NOMO-1 treated with DMSO at 0.1 percent for 48 hours (cell line): Measurements from ENCODE around the gene HPSE2.
"Not testable (repeated sequence)": the region's sequence is repeated elsewhere in the genome, so short reads cannot be mapped to it uniquely, and the experiment has no call there.

ENCODE experiments used
- DNase-seq: peaks from one replicate; lab custom pipeline; 2025; ENCODE audit not compliant: unreplicated experiment; lab: John Stamatoyannopoulos, UW

The HPSE2 gene

DNA sequence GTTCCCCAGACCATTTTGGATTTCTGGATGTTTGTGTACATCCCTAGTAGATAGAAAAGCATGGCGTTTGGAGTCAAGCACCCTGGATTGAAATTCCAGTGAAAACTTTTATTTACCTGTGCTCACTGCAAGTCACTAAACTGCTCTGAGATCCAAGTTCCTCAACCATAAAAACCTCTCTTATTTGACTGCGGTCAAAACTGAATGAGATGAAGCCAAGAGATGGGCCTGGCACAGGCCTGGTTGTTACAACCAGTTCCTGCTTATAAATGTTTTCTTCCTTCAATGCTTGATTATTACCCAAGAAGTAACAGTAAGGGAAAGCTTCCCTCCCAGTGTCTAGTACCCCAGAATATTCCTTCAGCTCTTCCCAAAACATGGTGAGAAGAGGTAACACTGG is 718.0 kb downstream of the HPSE2 start:
- no peak for DNase-seq

DNA sequence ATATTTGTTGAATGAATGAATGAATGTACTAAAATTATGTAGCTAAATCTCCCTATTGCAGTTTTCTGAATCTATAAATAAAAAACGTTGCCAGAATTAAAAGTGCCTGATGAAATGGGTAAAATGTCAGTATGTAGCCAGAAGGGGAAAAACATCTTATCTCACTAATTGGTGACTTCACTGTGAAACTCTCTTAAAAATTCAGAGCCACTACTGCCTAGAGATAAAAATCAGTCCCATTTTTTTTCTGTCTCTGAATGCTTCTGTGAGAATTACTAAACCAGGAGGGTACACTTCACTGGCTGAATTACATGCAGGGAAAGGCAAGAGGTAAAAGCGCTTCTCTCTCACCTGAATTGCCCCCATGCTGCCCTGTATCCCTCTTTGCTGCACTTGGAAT is 719.3 kb downstream of the HPSE2 start:
- DNase-seq: no peak

- DNase-seq: no peak
Measured at GRCh38 chr10:98513704-98514103, 721.9 kb downstream of the HPSE2 start.

GRCh38 chr10:98511876-98512275 is 723.8 kb downstream of the HPSE2 start:
- DNase-seq: no peak

- no peak for DNase-seq
Measured at GRCh38 chr10:98510412-98510995, 725.1 kb downstream of the HPSE2 start.

DNA sequence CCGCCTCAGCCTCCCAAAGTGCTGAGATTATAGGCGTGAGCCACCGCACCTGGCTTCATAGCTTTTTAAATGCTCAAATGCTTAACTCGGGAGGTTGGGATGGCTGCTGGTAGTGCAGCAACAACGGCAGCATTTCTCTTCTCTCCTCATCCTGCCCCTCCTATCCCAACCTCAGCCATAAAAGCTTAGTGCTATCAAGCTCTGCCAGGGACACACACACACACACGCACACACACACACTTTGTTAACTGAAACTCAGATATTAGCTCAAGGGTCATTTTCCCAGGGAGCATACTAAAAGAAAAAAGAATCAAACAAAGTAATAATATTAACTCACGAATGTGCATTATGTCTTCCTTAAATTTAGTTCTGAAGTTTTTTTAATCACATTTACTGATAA is 725.9 kb downstream of the HPSE2 start:
- DNase-seq: no peak

DNA sequence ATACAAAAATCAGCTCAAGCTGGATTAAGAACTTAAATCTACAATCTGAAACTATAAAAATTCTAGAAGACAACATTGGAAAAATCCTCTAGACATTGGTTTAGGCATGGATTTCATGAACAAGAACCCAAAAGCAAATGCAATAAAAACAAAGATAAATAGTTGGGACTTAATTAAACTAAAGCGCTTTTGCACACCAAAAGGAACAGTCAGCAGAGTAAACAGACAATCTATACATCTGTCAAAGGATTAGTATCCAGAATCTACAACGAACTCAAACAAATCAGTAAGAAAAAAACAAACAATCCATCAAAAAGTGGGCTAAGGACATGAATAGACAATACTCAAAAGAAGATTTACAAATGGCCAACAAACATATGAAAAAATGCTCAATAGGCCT is 733.1 kb downstream of the HPSE2 start:
- not testable (repeated sequence) for DNase-seq

GRCh38 chr10:98492763-98493162 is 742.9 kb downstream of the HPSE2 start:
- no peak for DNase-seq

- DNase-seq: no peak
Measured at GRCh38 chr10:98489561-98490481, 745.8 kb downstream of the HPSE2 start.

DNA sequence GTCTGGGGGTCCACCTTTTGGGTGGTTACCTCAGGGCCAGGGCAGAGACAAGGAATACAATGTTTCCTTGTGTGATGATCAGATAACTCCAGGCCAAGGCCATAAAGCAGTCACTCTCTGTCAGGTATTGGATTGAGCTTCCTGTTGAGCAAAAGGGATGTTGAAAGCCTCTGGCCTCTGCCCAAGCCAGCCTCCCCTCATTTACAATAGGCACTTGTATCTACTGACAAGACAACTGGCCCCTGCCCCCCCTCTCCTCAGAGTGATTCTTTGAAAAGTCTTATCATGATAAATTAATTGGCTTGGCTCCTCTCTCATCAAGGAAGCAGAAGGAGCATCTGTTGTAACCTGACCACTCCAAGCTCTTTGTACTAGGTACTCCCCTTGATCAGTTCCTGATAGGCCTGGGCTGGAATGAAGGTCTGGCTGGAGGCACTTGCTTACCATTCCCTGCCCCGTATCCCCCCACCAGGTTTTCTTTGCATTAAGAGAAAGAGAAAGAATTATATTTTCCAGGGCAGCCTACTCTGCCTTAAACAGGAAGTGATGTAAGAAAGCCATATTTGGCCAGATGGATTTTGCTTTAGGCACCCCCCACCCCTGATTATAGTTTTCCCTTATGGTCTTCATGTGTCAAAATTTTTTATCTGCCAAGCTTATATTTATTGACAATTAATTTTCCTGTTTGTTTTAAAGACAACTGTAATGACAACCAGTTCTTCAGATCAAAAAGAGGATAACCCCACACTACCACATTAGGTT is 746.8 kb downstream of the HPSE2 start:
- DNase-seq: no peak

GRCh38 chr10:98487649-98488048 is 748.0 kb downstream of the HPSE2 start:
- no peak for DNase-seq

DNA sequence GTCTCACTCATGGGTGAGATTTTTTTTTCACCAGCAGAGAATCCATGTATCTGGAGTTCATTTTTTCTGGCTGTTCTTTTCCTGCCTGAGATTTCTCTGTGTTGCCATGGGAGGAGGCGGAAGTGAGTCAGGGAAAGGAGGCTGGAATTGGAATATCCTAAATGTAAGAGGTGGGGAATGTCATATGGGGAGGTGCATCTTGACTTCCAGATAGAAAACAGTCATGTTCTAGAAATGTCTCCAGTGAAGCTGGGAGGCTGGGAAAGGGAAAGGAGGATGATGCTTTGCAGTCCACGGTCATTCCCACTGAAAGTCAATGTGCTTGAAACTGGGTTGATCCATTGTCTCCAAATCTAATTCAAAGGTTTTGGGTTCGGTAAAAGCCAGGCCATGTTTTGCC is 749.2 kb downstream of the HPSE2 start:
- no peak for DNase-seq

DNA sequence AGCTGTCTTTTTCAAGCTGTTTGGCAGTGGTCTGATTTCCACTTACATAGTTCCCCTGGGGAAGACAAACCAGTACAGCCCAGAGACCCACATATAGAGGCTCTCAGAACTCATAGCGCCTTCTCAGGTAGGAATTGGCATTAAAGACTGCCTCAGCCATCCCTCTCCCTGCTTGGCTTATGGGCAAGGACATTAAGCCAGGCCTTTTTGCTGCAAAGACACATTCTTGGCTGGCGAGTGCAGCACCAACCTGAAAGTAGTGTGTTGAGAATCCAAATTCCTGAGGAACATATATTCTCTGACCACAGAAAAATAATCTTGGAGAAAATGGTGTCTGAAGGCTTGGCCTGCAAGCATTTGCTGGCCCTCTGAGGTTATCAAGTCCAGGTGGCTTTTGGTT is 749.7 kb downstream of the HPSE2 start:
- no peak for DNase-seq

DNA sequence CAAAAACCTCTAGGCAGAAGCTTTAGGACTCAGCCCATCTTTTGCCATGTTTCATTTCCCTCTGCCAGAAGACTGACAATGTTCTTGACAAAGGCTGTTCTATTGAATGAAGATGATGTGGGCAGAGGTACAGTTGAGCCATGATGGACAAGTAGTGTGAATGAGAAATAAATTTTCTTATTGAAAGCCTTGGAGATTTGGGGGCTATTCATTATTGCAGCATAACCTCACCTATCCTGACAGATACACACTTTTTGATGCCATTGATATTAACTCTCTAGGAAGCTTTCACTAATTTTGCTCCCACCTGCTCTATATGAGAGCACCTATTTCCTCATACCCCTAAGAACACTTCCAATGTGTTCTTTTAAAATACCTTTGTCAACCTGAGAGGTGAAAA is 752.0 kb downstream of the HPSE2 start:
- DNase-seq: no peak

GRCh38 chr10:98482096-98482495 is 753.6 kb downstream of the HPSE2 start:
- no peak for DNase-seq

DNA sequence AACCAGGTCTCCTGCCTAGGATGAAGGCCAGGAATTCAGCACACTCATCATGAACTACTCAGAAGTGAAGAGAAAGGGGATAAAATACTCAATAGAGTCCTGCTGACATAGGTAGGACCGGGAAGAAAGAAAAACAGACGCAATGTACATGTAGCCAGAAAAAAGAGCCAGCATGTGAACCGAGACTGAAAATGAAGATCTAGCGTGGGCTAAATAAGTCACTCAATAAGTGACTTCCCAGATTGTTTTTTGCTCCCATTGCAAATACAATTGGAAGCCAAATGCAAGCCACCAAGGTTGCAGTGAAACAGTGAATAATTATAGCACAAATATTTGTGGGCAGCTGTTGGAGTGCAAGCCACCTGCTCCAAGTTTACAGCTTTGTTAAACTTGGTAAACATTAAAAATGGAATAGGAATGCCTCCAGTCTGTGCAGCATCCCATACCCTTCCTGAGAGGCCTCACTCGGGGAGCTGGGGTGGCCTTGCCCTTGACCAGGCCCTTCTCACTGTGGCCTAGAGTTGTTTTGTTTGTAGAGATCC is 754.2 kb downstream of the HPSE2 start:
- no peak for DNase-seq

DNA sequence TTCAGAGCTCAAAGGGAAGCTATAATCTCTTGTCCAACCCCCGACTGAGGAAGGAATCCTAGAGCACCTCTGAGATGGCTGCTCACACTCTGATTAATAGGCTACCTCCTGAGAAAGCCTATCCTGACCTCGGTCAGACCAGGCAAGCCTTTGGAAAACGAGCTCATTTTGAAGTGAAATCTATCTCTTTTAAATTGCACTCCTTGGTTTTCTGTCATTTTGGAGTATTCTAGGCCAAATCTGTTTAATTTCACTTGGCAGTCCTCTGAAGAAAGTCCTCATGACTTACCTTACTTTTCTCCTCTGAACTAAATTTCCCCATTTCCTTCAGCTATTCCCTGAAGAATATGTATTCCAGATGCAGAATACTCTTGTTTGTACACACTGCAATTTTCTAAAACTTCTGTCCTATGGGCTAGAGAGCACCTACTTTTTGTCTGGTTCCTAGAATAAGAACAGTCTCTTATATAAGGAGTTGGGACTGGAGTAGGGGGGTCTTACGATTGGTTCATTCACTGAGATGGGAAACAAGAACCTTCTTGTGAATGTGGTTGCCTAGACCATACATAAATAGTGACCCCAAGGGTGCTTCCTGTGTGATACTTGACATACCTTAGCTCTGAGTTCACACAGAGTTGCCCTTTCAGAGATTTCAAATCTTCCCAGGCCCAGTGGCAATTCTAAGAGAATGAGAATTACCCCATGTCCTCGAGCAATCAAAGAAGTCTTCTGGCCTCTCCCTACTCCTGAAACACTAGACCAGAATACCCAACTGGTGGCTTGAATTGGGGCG is 757.0 kb downstream of the HPSE2 start:
- no peak for DNase-seq

DNA sequence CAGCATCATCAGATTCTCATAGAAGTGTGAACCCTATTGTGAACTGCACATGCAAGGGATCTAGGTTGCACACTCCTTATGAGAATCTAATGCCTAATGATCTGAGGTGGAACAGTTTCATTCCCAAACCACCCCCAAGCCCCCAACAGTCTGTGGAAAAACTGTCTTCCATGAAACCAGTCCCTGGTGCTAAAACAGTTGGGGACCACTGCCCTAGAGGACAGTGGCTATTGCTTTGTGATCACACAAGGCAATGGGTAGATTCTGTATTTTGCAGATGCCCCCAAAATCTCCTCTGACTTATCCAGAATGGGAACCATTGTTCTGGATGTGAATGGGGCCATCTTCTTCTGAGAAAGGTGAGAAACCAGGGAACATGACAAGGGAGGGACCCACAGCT is 757.8 kb downstream of the HPSE2 start:
- no peak for DNase-seq

DNA sequence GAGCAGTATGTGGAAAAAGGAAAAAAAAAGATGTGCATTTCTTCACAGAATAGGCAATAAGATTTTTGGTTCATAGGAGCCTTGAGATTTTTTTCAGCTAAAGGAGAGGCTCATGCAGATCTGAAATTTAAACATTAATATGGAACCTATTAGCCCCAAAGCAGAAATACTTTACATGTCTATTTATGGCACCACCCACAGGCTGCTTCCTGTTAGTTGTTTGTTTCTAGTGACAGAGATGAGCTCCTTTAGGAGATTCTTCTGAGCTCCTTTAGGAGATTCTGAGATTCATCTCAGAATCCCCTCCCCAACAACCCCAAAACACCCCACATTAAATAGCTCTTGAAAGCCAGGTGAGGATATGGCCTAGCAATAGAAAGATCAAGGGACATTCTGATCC is 761.0 kb downstream of the HPSE2 start:
- no peak for DNase-seq

- no peak for DNase-seq
Measured at GRCh38 chr10:98472196-98472595, 763.5 kb downstream of the HPSE2 start.

- no peak for DNase-seq
Measured at GRCh38 chr10:98470850-98471249, 764.8 kb downstream of the HPSE2 start.
